EL (cell line): ENCODE measurements around the gene TRIM66.
"Not testable (repeated sequence)": the region's sequence is repeated elsewhere in the genome, so short reads cannot be mapped to it uniquely, and the experiment has no call there.

Experiments
- DNase-seq: peaks from one replicate; pipeline ENCODE4 v3.0.0-alpha.2; 2016

TRIM66 gene

DNA sequence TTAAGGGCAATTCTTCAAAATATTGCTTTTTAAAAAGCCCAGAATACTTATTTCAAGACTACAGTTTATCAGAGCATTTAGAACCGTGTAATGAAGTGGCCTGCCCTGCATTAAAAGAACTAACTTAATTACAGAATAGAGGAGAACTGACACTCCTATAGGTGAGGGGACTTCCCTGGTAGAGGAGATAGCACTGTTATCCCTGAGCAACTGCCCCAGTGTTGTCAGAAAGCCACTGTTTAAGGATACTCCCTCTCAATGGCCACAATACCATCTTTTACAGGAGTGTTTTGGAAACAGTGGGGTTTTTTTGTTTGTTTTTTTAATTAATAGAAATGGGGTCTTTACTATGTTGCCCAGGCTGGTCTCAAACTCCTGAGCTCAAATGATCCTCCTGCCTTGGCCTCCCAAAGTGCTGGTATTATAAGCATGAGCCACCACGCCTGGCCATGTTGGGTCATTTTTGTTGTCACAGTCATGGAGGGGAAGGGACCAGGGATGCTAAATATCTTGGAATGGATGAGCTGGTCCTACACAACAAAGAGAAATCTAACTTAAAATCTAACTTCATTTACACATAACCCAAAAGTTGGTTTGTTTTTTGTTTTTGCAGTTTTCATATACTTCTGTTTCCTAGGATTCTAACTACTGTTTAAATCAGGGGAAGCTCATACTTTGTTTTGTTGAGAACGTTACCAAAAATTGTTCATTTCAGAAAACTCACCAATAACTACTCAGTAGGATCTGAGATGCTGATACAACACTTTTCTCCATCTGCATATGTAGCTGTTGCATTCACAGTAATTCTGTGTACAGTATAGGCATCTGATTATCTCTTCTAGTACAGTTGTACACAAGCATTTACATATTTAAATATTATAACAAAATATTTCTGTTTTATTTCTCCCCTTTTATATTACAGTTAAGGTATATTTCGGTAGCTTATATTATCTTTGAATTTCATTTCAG is 8.2 kb upstream of the TRIM66 start:
- DNase-seq, result no peak

DNA sequence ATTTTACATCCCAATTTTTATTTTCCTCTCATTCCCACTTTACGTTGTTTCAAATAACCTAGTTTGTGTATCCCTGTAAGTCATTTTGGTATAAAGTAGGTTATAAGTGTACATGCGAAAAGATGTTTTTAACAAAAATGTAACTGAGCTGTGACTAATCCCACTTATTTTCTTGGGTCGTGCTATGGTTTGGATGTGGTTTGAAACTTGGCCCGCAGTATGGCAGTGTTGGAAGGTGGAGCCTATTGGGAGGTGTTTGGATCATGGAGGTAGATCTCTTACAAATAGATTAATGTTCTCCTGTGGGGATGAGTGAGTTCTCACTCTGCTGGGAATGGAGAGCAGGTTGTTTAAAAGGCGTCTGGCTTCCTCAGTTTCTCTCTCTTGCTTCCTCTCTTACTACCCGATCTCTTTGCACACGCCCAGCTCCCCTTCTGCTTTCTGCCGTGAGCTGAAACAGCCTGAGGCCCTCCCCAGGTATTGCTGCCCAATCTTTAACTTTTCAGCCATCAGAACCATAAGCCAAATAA is 7.3 kb upstream of the TRIM66 start:
- peak; percentile 39 for DNase-seq

DNA sequence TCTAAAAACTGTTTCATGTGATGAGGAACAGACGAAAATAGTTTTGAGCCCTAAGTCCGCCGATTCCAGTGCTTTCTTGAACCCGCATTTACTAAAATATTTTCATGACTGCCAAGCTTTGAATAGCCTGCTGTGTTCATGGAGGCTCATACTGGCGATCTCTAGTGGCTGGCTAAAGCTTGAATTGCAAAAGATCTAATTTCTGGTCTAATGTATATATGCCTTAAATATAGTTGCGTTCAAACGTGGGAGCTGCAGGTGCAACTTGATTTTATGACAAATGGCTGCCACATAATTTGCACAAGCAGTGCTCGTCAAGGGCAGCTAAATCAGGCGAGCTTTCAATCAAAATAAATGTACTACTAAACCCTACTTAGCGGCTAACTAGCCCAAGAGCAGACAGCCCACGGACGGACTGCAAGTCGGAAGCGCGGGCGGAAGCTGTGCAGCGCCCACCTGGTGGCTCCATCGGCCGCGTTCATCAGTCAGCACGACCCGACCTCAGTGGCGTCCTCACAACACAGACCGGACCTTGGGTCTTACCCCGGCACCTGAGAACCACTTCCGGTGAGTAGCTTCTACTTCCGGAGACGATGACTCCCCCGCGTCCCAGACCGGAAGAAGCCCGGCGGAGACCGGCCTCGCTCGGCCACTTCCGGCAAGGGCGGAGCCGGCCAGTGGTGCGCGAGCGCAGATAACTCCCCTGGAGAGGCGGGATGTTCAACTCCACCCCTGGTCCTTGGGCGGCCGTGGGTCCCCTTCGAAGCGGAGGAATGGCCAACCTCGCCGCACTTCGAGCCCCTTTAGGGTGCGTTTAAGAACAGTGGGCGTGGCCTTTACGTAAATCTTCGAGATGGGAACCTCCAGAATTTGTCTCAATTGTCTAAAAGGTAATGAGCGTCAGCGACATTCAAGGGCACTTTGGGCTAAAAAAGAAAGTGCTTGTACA is 6.2 kb upstream of the TRIM66 start:
- peak; percentile 99 for DNase-seq

DNA sequence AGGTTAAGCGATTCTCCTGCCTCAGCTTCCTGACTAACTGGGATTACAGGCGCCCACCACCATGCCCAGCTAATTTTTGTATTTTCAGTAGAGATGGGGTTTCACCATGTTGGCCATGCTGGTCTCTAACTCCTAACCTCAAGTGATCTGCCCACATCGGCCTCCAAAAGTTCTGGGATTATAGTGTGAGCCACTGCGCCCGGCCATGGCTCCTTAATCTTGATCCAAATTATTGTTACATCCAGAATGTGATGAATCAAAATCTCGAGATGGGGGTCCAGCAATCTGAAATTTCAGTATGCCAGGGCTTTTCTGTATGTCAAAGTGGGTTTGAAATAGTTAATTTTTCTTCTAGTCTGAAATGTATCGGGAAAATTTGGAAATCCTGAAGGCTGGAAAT is 3.9 kb upstream of the TRIM66 start:
- no peak for DNase-seq

DNA sequence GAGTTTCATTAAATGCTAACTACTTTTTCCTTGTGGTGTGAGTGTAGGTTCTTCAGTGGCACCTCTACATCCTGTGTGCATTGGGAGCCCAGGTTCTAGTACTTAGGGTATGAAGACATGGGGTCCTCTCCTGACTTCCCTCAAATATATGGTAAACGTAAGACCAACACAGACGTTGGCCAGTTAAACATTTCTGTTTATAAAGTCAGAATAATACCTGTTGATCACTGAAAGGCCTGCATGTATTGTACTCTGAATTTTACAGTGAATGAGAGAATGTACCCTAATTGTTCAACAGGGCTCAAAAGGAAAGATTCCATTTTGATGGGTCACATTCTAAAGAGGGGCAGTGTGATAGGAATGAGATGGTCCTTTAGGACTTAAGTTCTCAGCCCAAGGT is 3.4 kb upstream of the TRIM66 start:
- DNase-seq, result no peak

DNA sequence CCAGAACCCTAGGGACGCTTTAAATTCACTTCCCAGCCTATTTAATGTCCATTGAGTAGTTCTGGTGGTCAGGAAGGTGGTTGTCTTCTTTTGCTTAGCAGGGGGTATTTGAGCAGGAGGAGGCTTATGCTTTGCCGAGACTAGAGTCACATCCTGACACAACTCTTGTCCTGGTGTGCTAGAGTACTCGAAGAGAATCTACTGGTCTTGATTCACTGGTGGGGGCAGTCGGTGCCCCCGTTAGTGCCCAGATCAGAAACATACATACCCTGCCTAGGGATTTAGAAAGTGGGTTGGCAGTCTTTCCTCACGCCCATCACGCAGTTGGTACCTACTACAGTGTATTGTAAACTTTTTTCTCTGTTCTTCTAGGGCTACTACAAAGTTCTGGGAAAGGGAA is 2.8 kb upstream of the TRIM66 start:
- DNase-seq, result no peak

DNA sequence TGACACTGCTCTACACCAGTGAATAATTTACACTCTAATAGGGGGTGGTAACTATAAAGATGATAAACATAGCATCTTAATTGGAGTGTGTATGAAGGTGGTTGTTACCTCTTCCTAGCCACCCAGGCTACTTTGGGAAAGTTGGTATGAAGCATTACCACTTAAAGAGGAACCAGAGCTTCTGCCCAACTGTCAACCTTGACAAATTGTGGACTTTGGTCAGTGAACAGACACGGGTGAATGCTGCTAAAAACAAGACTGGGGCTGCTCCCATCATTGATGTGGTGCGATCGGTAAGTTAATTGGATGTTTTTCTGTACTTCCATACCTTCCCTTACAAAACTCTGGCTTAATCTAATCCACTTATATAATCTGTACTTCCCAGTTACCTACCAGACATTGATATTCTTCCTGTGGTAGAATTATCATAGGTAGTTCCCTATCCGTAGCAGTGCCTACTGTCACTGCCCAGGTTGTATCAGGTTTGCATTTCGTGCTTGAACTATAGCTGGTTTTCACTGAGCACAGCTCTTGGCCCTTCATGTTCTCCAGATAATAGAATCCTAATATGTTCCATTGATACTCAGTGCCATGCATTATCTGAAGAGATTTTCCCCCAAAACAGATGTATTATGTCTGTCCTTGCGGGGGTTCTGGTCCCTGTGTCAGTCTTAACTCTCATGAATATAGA is 2.3 kb upstream of the TRIM66 start:
- DNase-seq, result no peak

DNA sequence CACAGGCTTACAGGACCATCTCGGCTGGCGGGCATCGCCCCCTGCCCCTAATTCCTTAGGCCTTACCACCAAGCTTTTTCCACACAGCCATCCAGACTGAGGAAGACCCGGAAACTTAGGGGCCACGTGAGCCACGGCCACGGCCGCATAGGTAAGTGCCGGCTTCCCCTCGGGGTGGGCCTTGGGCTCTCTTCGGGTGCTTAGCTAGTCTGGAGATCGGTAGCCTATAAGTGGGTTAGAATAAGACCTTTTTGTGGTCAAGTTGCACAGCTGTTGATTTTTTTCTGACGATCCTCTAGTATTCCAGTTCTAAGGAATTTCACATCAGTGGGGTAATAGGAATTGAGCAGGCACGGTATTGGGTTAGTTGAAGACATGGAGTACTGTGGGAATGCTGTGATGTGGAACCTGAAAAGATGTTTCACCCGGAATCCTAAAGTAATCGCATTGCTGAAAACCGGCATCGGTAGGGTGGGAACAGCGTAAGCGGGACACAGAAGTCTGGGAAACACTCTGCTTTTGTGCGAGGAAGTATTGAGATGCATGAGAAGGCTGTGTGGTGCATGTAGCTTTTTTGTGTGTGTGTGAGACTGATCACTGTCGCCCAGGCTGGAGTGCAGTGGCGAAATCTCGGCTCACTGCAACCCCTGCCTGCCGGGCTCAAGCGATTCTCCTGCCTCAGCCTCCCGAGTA is 796 bp upstream of the TRIM66 start:
- no peak for DNase-seq

DNA sequence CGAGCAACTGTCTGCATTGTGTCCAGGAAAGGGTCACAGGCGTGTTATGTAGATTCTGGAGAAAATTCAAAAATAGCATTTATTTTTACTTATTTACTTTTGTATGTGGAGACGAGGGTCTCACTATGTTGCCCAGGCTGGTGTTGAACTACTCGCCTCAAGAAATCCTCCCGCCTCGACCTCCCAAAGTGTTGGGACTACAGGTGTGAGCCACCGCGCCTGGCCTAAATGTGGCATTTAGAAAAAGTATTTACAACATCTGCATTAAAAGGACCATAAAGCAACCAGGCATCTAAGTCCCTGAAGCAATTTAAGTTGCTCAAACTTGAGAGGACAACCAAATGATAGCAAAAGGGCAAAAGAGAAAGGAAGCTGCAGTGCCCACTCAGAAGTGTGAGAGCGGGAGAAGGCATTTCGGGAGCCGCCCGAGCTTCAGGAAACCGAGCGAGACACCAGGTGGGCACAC is 595 bp downstream of the TRIM66 start:
- DNase-seq, result no peak

DNA sequence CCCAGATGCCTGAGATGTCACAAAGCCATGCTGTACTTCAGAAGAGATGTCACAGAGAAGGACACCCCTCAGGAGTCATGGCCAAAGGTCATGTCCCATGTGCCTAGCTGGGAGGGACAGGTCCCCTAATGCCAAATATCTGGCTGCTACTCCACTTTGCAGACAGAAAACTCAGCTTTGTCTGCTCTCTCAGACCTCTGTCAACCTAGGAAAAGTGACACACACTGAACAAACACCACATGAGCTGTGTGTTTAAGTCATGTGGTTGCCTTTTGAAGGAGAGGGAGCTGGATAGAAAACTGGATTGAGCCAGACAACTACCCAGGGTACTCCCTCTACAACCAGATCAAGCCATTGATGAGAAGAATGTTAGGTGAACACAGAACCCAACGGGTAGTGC is 3.5 kb downstream of the TRIM66 start:
- DNase-seq, result no peak

DNA sequence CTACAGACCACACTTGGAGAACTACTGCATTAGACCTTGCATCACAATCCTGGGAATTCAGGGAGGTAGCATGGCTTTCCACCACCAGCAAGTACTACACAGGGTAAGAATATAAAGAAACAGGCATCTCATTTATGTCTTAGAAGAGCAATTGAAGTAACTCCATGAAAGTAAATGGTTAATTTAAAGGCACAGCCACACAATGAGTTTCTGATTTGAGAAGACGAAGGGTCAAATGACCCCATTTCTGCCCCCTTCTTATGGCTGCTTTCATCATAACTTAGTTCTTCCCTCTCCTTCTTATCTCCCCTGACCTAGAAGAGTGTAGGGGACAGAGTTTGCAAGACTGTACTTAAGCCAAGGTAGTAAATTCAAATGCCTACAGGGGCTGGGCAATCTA is 6.0 kb downstream of the TRIM66 start:
- no peak for DNase-seq

DNA sequence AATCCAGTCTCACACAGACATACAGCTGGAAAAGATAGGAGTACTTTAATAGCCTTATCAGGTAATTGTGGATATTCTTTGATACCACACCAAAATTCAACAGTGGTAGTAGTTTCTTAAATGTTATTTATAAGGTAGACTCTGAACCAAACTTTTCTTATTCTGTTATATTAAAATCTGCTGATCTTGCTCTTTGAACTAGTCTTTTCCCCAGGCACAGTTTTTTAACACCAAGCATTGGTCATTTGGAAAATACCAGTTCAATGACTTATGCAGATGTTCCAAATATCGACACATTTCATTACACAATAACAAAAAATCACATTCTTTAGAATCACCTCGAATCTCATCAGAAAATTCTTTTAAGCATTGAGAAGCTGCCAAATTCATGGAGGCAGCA is 7.6 kb downstream of the TRIM66 start:
- no peak for DNase-seq

DNA sequence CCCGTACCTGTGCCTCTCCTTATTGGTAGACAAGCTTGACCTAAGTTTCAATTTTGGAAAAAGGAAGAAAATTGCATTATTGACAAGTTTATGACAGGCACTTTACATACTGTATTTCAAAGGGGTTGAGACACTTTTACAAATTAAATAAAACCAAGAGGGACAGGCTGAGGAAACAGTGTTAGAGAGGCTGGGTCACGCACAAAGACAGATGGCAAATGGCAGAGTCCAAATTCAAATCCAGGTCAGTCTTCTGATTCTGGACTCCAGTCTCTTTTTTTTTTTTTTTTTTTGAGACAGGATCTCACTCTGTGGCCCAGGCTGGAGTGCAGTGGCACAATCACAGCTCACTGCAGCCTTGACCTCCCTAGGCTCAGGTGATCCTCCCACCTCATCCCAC is 10.1 kb downstream of the TRIM66 start:
- DNase-seq, result no peak

DNA sequence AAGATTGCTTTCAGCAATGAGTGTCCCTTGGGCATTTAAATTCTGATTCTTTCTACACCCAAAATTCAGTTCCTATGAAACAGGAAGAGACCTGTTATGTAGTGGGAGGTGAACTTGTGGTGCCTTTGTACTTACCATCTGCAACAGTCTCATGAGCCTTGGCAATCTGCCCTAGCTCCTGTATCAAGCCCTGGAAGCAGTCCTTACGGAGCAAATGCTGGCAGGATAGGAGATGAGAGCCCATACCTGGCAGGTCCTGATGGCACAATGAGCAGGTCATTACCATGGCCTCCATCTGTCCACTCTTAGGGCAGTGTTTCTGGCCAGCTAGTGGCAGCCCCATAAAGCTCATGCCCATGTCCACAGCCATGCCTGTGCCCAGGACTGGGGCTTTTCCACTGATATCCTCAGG is 10.8 kb downstream of the TRIM66 start:
- peak; percentile 78 for DNase-seq

DNA sequence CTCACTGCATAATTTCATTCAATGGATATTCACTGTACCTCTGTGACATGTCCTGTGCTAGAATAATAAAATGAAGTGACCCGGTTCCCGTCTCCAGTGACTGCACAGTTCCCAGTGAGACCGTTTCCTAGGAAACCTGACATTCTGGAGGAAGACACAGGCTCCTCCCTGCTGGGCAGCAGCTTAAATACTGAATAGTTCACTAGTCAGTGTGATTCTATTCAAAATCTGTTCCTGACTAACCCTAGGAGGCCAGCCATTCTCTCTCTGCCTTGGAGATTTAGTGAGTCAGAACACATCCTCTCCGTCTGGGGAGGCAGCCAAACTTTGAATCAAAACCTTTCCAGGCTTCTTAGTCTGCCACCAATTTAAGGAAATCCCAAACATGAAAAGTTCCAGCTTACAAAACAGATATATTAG is 11.3 kb downstream of the TRIM66 start:
- DNase-seq, result peak; percentile 95

DNA sequence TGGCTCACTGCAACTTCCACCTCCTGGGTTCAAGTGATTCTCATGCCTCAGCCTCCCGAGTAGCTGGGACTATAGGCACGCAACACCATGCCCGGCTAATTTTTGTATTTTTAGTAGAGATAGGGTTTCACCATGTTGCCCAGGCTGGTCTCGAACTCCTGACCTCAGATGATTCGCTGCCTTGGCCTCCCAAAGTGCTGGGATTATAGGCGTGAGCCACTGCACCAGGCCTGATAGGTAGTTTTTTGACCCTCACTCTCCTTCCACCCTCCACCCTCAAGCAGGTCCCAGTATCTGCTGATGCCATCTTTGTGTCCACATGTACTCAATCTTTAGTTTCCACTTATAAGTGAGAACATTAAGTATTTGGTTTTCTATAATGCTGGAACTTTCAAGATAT is 12.4 kb downstream of the TRIM66 start:
- DNase-seq, result not testable (repeated sequence)

DNA sequence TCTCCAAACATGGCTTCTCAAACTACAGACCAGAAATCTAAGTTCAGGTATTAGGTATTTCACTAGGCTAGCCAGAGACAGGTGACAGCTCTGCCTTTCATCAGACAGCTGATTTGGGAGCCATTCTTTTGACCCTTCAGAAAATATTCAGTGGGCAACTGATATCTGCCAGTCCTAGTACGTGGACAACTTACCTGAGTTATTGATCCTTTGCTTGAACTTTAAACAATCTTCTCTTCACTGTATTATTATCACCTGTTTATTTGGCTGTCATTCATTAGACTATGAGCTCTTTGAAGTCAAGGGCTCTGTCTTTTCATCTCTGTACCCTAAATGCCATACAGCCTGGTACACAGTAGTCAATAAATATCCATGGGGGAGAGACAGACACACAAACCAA is 17.2 kb downstream of the TRIM66 start:
- no peak for DNase-seq

DNA sequence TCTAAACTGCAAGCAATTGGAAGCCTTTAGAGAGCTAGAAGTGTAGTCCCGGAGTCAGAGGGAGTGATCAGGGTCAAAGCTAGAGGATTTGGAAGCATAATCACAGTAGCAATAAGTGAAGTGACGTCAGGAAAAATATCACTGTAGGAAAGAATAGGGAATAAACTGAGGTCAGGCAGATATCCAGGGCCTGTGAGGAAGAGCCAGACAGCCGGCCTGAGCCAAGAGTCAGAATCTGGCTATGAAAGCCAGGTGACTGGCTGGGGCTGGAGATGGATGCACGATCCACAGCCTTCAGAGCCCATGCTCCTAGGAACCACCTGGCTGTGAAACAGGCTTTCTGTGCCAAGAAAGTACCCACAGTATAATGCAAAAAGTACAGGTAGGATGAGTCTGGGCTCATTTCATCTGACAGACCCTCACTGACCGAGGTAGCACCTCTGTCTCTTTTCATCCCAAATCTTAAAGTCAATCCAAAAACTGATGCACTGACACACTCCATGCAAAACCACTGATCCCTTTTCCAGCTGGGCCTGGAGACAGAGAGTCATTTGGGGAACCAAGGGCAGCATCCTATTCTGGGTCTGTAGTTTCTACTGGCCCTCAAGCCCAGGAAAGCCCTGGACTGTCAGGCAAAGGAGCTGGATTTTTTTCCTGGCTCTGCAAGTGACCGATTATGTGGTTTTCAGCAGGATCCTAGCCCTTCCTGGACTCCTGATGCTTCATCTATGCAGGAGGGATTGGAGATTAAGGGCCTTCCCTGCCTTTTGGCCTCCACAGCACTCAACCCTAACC is 21.3 kb downstream of the TRIM66 start:
- no peak for DNase-seq

DNA sequence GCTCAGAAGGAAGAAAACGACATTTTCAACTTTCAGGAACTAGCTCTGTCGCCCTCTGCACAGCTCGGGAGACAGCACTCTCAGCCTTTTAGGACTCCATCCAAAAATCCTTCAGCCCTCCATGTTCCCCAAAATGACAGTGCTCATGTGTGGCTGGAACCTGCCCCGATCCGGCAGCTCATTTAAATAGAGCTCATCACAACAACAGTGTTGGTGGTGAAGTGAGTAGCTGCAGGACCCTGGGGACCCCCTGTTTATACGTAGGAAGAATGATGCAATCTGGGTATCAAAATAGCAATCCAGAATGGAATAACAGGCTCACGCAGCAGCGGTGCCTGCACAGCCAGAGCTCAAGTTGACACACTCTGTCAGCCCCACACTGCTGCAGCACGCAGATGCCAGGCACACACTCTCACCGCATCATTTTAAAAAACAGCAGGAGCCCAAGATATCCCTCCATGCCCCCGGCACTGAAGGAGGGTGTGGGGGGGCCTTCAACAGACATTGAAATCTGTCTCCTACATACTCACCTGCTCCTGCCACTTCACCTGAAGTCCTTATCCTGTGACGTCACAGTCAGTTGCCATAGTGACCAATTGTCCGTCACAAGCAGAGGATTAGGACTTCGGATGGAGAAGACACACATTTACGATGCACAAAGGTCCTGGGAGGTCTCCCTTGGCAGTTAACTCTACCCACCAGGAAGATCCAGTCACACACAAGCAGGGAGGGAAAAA is 24.0 kb downstream of the TRIM66 start:
- no peak for DNase-seq

DNA sequence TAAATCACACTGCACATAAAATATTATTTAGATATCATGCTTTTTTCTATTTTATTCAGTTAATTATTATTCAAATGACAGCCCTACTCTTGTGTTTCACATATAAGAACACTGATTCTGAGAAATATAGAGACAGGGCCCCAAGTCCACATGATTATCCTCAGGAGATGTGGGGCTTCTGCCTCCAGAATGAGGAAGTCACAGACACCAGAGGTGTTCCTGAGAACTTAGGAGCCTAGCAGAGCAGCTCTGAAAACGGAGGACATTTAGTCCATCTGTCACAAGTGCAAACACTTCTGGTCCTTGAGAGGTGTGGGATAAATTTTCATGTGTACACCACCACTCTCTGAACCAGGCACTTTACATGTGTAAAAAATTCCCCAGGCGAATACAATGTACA is 26.2 kb downstream of the TRIM66 start:
- DNase-seq, result no peak
